ENCODE data around the gene FRMPD1. TPM values are rescaled to one million over a fixed set of nuclear protein-coding genes. Genes with fewer than 3 reads are reported as not detected.

The FRMPD1 gene
- total RNA-seq, 6 experiments from 2014 or later: 0.10 to 0.74 (median 0.51) TPM

GRCh38 chr9:37660691-37661090 is 9.9 kb downstream of the FRMPD1 start:
- H3K4me1 ChIP-seq: no peaks in the 10 kb centered on the region
- H3K4me3 ChIP-seq: no peak overlapping the region
- DNase-seq (no peak), ATAC-seq (no peak)
- H3K9me3 ChIP-seq: no peaks in the 10 kb centered on the region
- H3K36me3 ChIP-seq: no peaks in the 10 kb centered on the region
- no peaks in the 10 kb centered on the region for H3K27me3 ChIP-seq
- TF ChIP-seq, protein P1, sequence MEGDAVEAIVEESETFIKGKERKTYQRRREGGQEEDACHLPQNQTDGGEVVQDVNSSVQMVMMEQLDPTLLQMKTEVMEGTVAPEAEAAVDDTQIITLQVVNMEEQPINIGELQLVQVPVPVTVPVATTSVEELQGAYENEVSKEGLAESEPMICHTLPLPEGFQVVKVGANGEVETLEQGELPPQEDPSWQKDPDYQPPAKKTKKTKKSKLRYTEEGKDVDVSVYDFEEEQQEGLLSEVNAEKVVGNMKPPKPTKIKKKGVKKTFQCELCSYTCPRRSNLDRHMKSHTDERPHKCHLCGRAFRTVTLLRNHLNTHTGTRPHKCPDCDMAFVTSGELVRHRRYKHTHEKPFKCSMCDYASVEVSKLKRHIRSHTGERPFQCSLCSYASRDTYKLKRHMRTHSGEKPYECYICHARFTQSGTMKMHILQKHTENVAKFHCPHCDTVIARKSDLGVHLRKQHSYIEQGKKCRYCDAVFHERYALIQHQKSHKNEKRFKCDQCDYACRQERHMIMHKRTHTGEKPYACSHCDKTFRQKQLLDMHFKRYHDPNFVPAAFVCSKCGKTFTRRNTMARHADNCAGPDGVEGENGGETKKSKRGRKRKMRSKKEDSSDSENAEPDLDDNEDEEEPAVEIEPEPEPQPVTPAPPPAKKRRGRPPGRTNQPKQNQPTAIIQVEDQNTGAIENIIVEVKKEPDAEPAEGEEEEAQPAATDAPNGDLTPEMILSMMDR (IDR thresholded peaks at IDR 0.05): no peak
- TF ChIP-seq POLR2A (IDR thresholded peaks at IDR 0.05): no peak
- WGBS (ENCODE audit: insufficient coverage, low coverage, low lambda C conversion rate, missing lambda C conversion rate): no CpG with 5 or more reads among the region's 3 CpGs
- intact Hi-C loops (cut with DNase I): no loop called here
- H3K27ac ChIP-seq: no peak overlapping the region

- intact Hi-C loops (cut with DNase I): no loop called here
- WGBS (ENCODE audit: insufficient coverage, low coverage, low lambda C conversion rate, missing lambda C conversion rate): 58% methylated on average over 5 of the region's 5 CpGs
- H3K27me3 ChIP-seq: no peaks in the 10 kb centered on the region
- no peak overlapping the region for H3K4me3 ChIP-seq
- TF ChIP-seq, protein P1 (IDR thresholded peaks at IDR 0.05): no peak
- TF ChIP-seq POLR2A (IDR thresholded peaks at IDR 0.05): no peak
- no peaks in the 10 kb centered on the region for H3K36me3 ChIP-seq
- H3K27ac ChIP-seq: no peak overlapping the region
- DNase-seq: no peak
- H3K9me3 ChIP-seq: no peaks in the 10 kb centered on the region
- ATAC-seq: no peak
- no peaks in the 10 kb centered on the region for H3K4me1 ChIP-seq
These were observed 13.2 kb downstream of the FRMPD1 start for GRCh38 chr9:37663926-37664325.

- ATAC-seq: no peak
- Histone ChIP-seq H3K27ac (no peak overlapping the region), H3K27me3 (no peaks in the 10 kb centered on the region), H3K4me3 (no peak overlapping the region), H3K4me1 (no peaks in the 10 kb centered on the region), H3K36me3 (no peaks in the 10 kb centered on the region), H3K9me3 (no peaks in the 10 kb centered on the region)
- WGBS (ENCODE audit: insufficient coverage, low coverage, low lambda C conversion rate, missing lambda C conversion rate): 69% methylated on average over 2 of the region's 2 CpGs
- TF ChIP-seq POLR2A (IDR thresholded peaks at IDR 0.05): no peak
- TF ChIP-seq, protein P1 (IDR thresholded peaks at IDR 0.05): no peak
- intact Hi-C loops (cut with DNase I): no loop called here
- no peak for DNase-seq
These were observed 17.0 kb downstream of the FRMPD1 start for GRCh38 chr9:37667706-37668105.

GRCh38 chr9:37668116-37668601 is 17.4 kb downstream of the FRMPD1 start:
- H3K9me3 ChIP-seq: no peaks in the 10 kb centered on the region
- DNase-seq: no peak
- TF ChIP-seq, protein P1 (IDR thresholded peaks at IDR 0.05): no peak
- no peak for TF ChIP-seq POLR2A (IDR thresholded peaks at IDR 0.05)
- no peak overlapping the region for H3K4me3 ChIP-seq
- intact Hi-C loops (cut with DNase I): no loop called here
- H3K36me3 ChIP-seq: no peaks in the 10 kb centered on the region
- 36% methylated on average over 6 of the region's 9 CpGs for WGBS (ENCODE audit: insufficient coverage, low coverage, low lambda C conversion rate, missing lambda C conversion rate)
- no peaks in the 10 kb centered on the region for H3K27me3 ChIP-seq
- H3K4me1 ChIP-seq: no peaks in the 10 kb centered on the region
- ATAC-seq: no peak
- no peak overlapping the region for H3K27ac ChIP-seq

DNA sequence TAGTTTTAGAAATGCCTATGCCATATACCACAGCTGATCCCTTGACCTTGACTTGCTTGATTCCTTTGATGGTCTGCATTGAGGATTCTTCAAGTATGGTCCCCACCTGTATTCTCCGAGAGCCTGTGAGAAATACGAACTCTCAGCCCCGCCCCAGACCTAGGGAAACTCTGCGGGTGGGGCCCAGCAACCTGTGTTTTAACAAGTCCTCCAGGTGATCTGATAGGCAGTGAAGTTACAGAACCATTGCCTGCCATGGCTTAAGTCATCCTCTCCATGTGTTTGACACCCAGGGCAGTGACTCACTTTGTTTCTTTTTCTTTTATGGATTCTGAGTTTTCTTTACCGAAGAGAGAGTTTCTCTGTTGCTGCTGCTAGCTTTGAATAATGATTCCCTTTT is 18.5 kb downstream of the FRMPD1 start:
- ATAC-seq (no peak), DNase-seq (no peak)
- no peaks in the 10 kb centered on the region for H3K9me3 ChIP-seq
- H3K27me3 ChIP-seq: no peaks in the 10 kb centered on the region
- H3K4me3 ChIP-seq: no peak overlapping the region
- intact Hi-C loops (cut with DNase I): no loop called here
- TF ChIP-seq, protein P1 (IDR thresholded peaks at IDR 0.05): no peak
- no peak for TF ChIP-seq POLR2A (IDR thresholded peaks at IDR 0.05)
- H3K27ac ChIP-seq: no peak overlapping the region
- H3K36me3 ChIP-seq: no peaks in the 10 kb centered on the region
- WGBS (ENCODE audit: insufficient coverage, low coverage, low lambda C conversion rate, missing lambda C conversion rate): 59% methylated on average over 3 of the region's 5 CpGs
- H3K4me1 ChIP-seq: no peaks in the 10 kb centered on the region

Measured in right lobe of liver (tissue), 6 donors.